Endothelial cell of umbilical vein (primary cell): ENCODE measurements around the gene GPR146.

Experiments
- CTCF ChIP-seq, 2 donors: IDR thresholded peaks; 1 replicate in 1 of 2; 2 replicates in 1 of 2; pipeline ENCODE4 v1.5.1; 2011; ENCODE audit warnings: low read length in 2 of 2, mild to moderate bottlenecking in 2 of 2, moderate library complexity in 2 of 2, control low read depth in 1 of 2, inconsistent platforms in 1 of 2, low read depth in 1 of 2; ENCODE audit not compliant: insufficient read depth in 1 of 2; ENCODE audit errors: extremely low read depth in 1 of 2
- EZH2 ChIP-seq: IDR thresholded peaks from 2 replicates; pipeline ENCODE4 v1.6.1; 2012; ENCODE audit warnings: borderline replicate concordance, low read depth, mild to moderate bottlenecking, moderate library complexity, low read length, inconsistent platforms; ENCODE audit not compliant: severe bottlenecking
- FOS ChIP-seq: IDR thresholded peaks from 2 replicates; pipeline ENCODE4 v1.6.1; 2011; ENCODE audit warnings: mild to moderate bottlenecking, low read length, moderate library complexity, borderline replicate concordance; ENCODE audit not compliant: insufficient read depth
- GATA2 ChIP-seq: IDR thresholded peaks from 2 replicates; pipeline ENCODE4 v1.7.0; 2011; ENCODE audit warnings: low read depth, mild to moderate bottlenecking, moderate library complexity, mixed read lengths, low read length; ENCODE audit not compliant: insufficient read length, insufficient read depth
- JUN ChIP-seq: IDR thresholded peaks from 2 replicates; pipeline ENCODE4 v1.6.1; 2011; ENCODE audit warnings: borderline replicate concordance, low read depth; ENCODE audit not compliant: insufficient read length, insufficient read depth
- POLR2A ChIP-seq: IDR thresholded peaks from 2 replicates; pipeline ENCODE4 v1.6.1; 2012; ENCODE audit warnings: low read depth, mild to moderate bottlenecking, control low read depth, low read length
- POLR2AphosphoS5 ChIP-seq: IDR thresholded peaks from 2 replicates; pipeline ENCODE4 v1.6.1; 2012; ENCODE audit warnings: low read depth, mild to moderate bottlenecking, control low read depth, low read length, moderate library complexity; ENCODE audit not compliant: insufficient read depth

DNA sequence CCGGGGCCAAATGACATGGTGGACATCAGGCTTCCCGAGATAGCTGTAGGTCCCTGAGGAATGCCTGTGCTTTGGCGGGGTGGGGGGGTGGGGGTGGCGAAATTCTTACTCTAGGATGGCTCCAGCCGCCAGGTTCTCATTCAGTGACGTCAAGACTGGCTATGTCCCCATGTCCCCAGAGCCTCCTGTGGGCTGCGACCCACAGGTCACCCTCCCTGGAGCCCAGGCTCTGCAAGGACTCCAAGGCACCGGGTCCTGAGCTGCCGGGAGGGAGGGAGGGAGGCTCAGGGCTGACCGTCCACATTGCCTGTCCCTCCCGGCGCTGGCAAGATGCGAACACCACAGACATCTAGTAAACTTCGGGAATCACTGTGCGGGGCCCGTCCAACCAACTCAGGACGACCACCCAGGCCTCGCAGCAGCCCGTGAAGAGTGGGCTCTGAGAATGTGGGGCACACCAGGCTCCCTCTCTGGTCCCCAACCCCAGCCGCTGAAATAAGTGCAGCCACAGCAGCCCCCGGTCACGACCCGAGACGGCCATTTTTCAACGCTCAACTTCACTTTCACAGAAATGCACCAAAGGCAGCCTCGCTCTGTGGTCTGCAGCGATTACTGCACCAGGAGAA is 12.6 kb downstream of the GPR146 start:
- no peak for TF ChIP-seq CTCF (IDR thresholded peaks at IDR 0.05; ENCODE audit: extremely low read depth in 1 of 2, insufficient read depth in 1 of 2, low read depth in 1 of 2, low read length in 2 of 2)
- TF ChIP-seq POLR2A, result no peak
- TF ChIP-seq FOS, result no peak
- no peak for TF ChIP-seq EZH2
- no peak for TF ChIP-seq JUN
- no peak for TF ChIP-seq POLR2AphosphoS5
- TF ChIP-seq GATA2, result no peak
